Keratinocyte (primary cell): ENCODE results near the gene TRMT5. TPM values are rescaled to one million over a fixed set of nuclear protein-coding genes. Genes with fewer than 3 reads are reported as not detected.

Experiments used
- DNase-seq: peaks from one replicate; pipeline ENCODE4 v3.0.0-alpha.2; 2011; ENCODE audit warnings: low read depth, missing footprints, low spot score
- FAIRE-seq: peaks from 2 replicates; lab custom pipeline; 2011; peaks lifted over from hg19 to GRCh38; lab: Jason Lieb, UNC
- H2AFZ ChIP-seq: 2 replicates; pipeline ENCODE4 v1.6.0; 2012; ENCODE audit warnings: low read length, control low read depth, inconsistent platforms; ENCODE audit not compliant: control insufficient read depth
- H3K27ac ChIP-seq: 2 replicates; pipeline ENCODE4 v1.5.1; 2011; ENCODE audit warnings: low read length; ENCODE audit not compliant: control insufficient read depth, insufficient read depth
- H3K27me3 ChIP-seq: 3 replicates; pipeline ENCODE4 v1.6.0; 2011; ENCODE audit warnings: low read length; ENCODE audit not compliant: control insufficient read depth, insufficient read depth; ENCODE audit errors: extremely low read depth
- H3K36me3 ChIP-seq, 2 experiments: 2 replicates in 1 of 2; 3 replicates in 1 of 2; pipeline ENCODE4 v1.5.1; 2011; ENCODE audit warnings: low read length in 2 of 2, mild to moderate bottlenecking in 1 of 2; ENCODE audit not compliant: control insufficient read depth in 2 of 2, insufficient read depth in 2 of 2; ENCODE audit errors: extremely low read depth in 1 of 2
- H3K4me1 ChIP-seq: 3 replicates; pipeline ENCODE4 v1.5.1; 2011; ENCODE audit warnings: low read length; ENCODE audit not compliant: control insufficient read depth, insufficient read depth; ENCODE audit errors: extremely low read depth
- H3K4me2 ChIP-seq: 3 replicates; pipeline ENCODE4 v1.6.0; 2011; ENCODE audit warnings: low read depth, low read length; ENCODE audit not compliant: control insufficient read depth, insufficient read depth; ENCODE audit errors: extremely low read depth
- H3K4me3 ChIP-seq, 3 experiments: fragments of 200-600 bp in 1 of 3; sonication (generic) in 1 of 3; 2 replicates in 2 of 3; 3 replicates in 1 of 3; pipeline ENCODE4 v1.5.1; 2011 to 2016; ENCODE audit warnings: low read length in 3 of 3, mild to moderate bottlenecking in 3 of 3, control low read depth in 2 of 3, inconsistent platforms in 1 of 3, low read depth in 1 of 3, mixed read lengths in 1 of 3, mixed run types in 1 of 3, moderate library complexity in 1 of 3; ENCODE audit not compliant: control insufficient read depth in 2 of 3, insufficient read depth in 2 of 3; ENCODE audit errors: extremely low read depth in 1 of 3
- H3K79me2 ChIP-seq: 2 replicates; pipeline ENCODE4 v1.6.0; 2012; ENCODE audit warnings: low read length; ENCODE audit not compliant: control insufficient read depth, insufficient read depth
- H3K9ac ChIP-seq: 3 replicates; pipeline ENCODE4 v1.6.0; 2011; ENCODE audit warnings: low read length; ENCODE audit not compliant: control insufficient read depth, insufficient read depth; ENCODE audit errors: extremely low read depth
- H3K9me1 ChIP-seq: 3 replicates; pipeline ENCODE4 v1.6.0; 2011; ENCODE audit warnings: low read length; ENCODE audit not compliant: control insufficient read depth, insufficient read depth; ENCODE audit errors: extremely low read depth
- H3K9me3 ChIP-seq: 2 replicates; pipeline ENCODE4 v1.5.1; 2012; ENCODE audit warnings: low read depth, low read length; ENCODE audit not compliant: control insufficient read depth
- H4K20me1 ChIP-seq: 3 replicates; pipeline ENCODE4 v1.6.0; 2011; ENCODE audit warnings: low read length; ENCODE audit not compliant: control insufficient read depth, insufficient read depth; ENCODE audit errors: extremely low read depth
- EZH2 ChIP-seq: IDR thresholded peaks from one replicate; pipeline ENCODE4 v1.6.1; 2012; ENCODE audit warnings: inconsistent platforms, mild to moderate bottlenecking, low read length, moderate library complexity
- dilution Hi-C: fragments of 300-500 bp; cut with MboI; formaldehyde crosslinking; loops from one replicate; pipeline ENCODE4 v1.7.0; 2020; ENCODE audit warnings: low sequenced_read_pairs; ENCODE audit not compliant: extremely low pct_ligation_motif_present
- polyA plus RNA-seq, 5 experiments: library from polyadenylated mRNA; depleted of rRNA in 3 of 5; stranded (reverse) in 3 of 5; stranded (forward) in 1 of 5; unstranded in 1 of 5; fragments of >200 nt; gene quantifications; 1 replicate in 1 of 5; 2 replicates in 3 of 5; 3 replicates in 1 of 5; pipeline versions ENCODE4 v1.2.1 to v1.2.3, GENCODE V29; 2011 to 2012; ENCODE audit warnings: missing spikeins in 2 of 5, low read depth in 1 of 5, low replicate concordance in 1 of 5
- TF ChIP-seq, protein P1 (sequence below), 3 experiments: IDR thresholded peaks in 1 of 3; conservative IDR thresholded peaks in 1 of 3; optimal IDR thresholded peaks in 1 of 3; 2 replicates in 2 of 3; 3 replicates in 1 of 3; pipeline versions ENCODE3 to v1.5.1; 2011; ENCODE audit warnings: low read length in 3 of 3, mild to moderate bottlenecking in 3 of 3, moderate library complexity in 2 of 3, control low read depth in 1 of 3, inconsistent platforms in 1 of 3; ENCODE audit not compliant: insufficient read depth in 2 of 3; ENCODE audit errors: extremely low read depth in 1 of 3

TRMT5 gene
- polyA plus RNA-seq, 1 donor (not counting 4 experiments of a cell fraction or from before 2014, with no cell fraction given): 13.8 TPM

DNA sequence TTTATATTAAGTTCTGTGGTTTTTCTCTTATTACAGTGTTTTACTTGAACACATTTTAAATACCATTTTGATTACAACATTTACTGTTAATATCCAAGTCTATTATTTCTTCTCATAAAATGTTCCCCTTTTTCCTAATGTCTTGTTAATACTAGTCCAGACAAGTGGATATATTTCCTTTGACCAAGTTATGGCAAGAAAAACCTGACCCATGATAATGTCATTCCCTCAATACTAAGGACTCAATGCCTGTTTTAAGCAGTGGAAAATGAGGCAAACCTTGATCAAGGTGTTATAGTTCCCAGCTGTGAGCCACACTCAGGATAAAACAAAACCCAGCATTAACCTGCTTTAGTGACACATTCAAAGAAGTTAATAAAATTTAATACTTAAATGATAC, 12.2 kb downstream of the TRMT5 start:
- H3K36me3 ChIP-seq: no peaks in the 10 kb centered on the region
- DNase-seq: no peak
- H2AFZ ChIP-seq: no peak overlapping the region
- TF ChIP-seq, protein P1, sequence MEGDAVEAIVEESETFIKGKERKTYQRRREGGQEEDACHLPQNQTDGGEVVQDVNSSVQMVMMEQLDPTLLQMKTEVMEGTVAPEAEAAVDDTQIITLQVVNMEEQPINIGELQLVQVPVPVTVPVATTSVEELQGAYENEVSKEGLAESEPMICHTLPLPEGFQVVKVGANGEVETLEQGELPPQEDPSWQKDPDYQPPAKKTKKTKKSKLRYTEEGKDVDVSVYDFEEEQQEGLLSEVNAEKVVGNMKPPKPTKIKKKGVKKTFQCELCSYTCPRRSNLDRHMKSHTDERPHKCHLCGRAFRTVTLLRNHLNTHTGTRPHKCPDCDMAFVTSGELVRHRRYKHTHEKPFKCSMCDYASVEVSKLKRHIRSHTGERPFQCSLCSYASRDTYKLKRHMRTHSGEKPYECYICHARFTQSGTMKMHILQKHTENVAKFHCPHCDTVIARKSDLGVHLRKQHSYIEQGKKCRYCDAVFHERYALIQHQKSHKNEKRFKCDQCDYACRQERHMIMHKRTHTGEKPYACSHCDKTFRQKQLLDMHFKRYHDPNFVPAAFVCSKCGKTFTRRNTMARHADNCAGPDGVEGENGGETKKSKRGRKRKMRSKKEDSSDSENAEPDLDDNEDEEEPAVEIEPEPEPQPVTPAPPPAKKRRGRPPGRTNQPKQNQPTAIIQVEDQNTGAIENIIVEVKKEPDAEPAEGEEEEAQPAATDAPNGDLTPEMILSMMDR (optimal IDR thresholded peaks at IDR 0.05 in 1 of 3, IDR thresholded peaks at IDR 0.05 in 1 of 3, conservative IDR thresholded peaks at IDR 0.05 in 1 of 3; ENCODE audit: extremely low read depth in 1 of 3, insufficient read depth in 2 of 3, low read length in 3 of 3): no peak
- no peak for TF ChIP-seq EZH2
- H3K4me2 ChIP-seq: peak overlapping the region; percentile 48
- no peak overlapping the region for H3K9ac ChIP-seq
- no peak overlapping the region for H3K4me3 ChIP-seq
- H3K4me1 ChIP-seq: peaks cover 13% of the 10 kb centered on the region
- H3K27me3 ChIP-seq: no peaks in the 10 kb centered on the region
- H3K79me2 ChIP-seq: no peaks in the 10 kb centered on the region
- H3K9me1 ChIP-seq: no peaks in the 10 kb centered on the region
- H4K20me1 ChIP-seq: no peaks in the 10 kb centered on the region
- H3K27ac ChIP-seq: no peak overlapping the region
- dilution Hi-C loops: no loop called here
- H3K9me3 ChIP-seq: no peaks in the 10 kb centered on the region
- no peak for FAIRE-seq

DNA sequence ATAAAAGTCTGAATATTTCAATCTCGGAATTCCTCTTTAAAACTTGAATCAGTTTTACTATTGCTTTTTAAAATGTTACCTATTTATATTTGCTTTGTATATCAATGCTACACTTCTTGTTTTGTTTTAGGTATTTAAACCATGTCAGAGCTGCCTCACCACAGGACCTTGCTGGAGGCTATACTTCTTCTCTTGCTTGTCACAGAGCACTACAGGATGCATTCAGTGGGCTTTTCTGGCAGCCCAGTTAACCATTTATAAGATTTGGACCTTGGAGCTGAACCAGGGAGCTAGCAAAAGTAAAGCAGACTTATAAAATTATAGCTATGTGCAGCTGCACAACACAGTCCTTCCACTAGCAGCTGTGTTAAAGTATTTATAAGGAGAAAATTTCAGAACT, 12.8 kb downstream of the TRMT5 start:
- no peak for FAIRE-seq

More for the DNA sequence above, 12.8 kb downstream of the TRMT5 start:
- Histone ChIP-seq H3K27me3 (no peaks in the 10 kb centered on the region), H3K4me3 (no peak overlapping the region), H4K20me1 (no peaks in the 10 kb centered on the region), H3K79me2 (no peaks in the 10 kb centered on the region), H3K9me3 (no peaks in the 10 kb centered on the region), H2AFZ (no peak overlapping the region), H3K9me1 (no peaks in the 10 kb centered on the region), H3K36me3 (no peaks in the 10 kb centered on the region), H3K27ac (no peak overlapping the region), H3K9ac (no peak overlapping the region), H3K4me1 (peaks cover 13% of the 10 kb centered on the region), H3K4me2 (peak overlapping the region; percentile 22)
- DNase-seq: no peak
- TF ChIP-seq EZH2: no peak
- TF ChIP-seq, protein P1 (optimal IDR thresholded peaks at IDR 0.05 in 1 of 3, IDR thresholded peaks at IDR 0.05 in 1 of 3, conservative IDR thresholded peaks at IDR 0.05 in 1 of 3; ENCODE audit: extremely low read depth in 1 of 3, insufficient read depth in 2 of 3, low read length in 3 of 3): no peak
- dilution Hi-C loops: no loop called here
